GM19035 (cell line): Measurements from ENCODE around the gene DNAJB1.
"Not testable (repeated sequence)": the region's sequence is repeated elsewhere in the genome, so short reads cannot be mapped to it uniquely, and the experiment has no call there.

Source experiments
- ATAC-seq: cut with Tn5 transposase; IDR thresholded peaks from one replicate; pipeline ENCODE4 v1.9.1; 2021; ENCODE audit not compliant: unreplicated experiment

The DNAJB1 gene

GRCh38 chr19:14517840-14518505 is at the start of gene DNAJB1:
DNAJB1 (minus strand) TSS chr19:14518397; CDS start chr19:14518349, 48 bp downstream.
- ATAC-seq: peak; percentile 69

DNA sequence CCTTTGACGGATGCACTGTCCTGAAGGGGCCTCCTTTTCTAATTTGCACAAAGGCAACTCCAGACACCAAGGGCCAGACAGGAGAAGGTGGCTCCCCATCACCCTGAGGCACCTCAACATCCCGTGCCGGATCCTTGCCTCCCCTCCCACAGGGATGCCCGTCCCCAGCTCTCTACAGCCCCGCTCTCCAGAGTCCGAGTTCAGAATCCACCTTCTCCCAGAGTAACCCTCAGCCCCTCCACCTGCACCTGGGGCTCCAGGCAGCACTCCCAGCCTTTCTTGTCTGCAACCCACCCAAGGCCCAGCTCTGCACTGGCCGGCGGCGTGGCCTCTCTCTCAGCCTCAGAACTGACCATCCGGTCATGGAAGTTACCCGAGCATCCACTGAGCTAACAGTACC is 48.9 kb upstream of the DNAJB1 start:
- ATAC-seq: no peak

DNA sequence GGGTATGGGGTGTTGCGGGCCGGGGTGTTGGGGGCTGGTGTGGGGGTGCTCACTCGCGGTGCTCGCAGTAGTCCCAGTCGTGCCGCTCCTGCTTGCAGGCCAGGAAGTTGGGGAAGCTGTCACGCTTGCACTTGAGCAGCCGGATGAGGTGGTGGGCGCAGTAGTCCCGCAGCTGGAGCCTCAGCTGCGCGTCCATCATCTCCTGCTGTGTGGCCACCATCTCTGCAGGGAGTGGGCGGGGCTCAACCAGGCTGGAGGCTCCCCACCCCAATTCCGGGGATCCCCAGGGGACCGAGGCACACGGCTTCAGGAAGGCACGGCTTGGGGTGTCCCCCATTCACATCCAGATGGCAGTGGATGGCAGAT is 48.5 kb upstream of the DNAJB1 start:
- no peak for ATAC-seq

- ATAC-seq: no peak
Measured at GRCh38 chr19:14565765-14566711, 47.8 kb upstream of the DNAJB1 start.

DNA sequence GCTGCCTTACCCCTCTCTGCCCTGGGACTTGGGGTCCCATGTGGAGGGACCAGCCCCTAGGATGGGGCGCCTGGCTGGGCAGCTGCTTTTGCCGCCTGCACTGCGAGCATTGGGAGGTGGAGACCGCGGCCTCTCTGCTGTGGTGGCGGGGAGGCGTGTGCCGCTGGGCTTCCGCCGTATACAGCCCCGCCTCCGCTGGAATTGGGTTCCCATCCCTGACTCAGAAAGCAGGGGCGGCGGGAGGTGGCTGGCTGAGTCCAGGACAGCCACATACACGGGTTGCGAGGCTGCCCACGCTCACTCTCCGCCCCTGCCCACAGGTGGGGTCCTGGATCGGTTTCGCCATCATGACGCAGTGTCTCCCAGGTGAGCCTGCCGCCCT is 47.1 kb upstream of the DNAJB1 start:
- ATAC-seq: no peak

DNA sequence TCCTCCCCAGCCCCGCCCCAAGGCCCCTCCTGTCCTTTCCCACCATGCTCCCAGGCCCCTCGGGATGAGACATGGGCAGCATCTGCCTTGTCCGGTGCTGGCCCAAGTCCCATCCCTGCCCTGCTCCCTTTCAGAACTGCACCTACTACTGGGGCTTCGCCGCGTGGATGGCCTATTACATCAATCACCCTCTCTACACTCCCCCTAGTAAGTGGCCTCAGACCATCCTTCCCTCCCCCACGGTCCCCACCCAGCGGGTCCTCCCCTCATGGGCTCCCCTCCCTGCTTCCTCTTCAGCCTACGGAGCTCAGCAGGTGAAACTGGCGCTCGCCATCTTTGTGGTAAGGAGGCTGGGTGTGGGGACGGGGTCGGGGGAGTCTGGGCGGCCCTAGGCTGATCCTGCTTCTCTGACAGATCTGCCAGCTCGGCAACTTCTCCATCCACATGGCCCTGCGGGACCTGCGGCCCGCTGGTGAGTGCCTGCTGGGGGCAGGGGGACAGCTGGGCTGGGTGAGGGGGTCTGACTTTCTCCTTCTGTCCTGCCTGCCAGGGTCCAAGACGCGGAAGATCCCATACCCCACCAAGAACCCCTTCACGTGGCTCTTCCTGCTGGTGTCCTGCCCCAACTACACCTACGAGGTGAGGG is 46.6 kb upstream of the DNAJB1 start:
- ATAC-seq: not testable (repeated sequence)

GRCh38 chr19:14563989-14564651 is 45.9 kb upstream of the DNAJB1 start:
- no peak for ATAC-seq

DNA sequence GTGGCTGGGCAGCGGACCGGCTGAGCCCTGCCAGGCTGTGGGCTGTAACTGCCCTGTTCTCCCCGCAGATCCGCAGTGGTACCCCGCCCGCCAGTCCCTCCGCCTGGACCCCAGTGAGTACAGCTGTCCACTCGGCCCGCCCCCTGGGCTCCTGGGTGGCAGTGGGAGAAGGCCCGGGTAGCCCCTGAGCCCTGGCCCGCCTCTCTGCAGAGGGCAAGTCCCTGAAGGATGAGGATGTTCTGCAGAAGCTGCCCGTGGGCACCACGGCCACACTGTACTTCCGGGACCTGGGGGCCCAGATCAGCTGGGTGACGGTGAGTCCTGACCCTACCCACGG is 45.4 kb upstream of the DNAJB1 start:
- no peak for ATAC-seq

GRCh38 chr19:14562660-14563589 is 44.7 kb upstream of the DNAJB1 start:
- ATAC-seq: no peak

DNA sequence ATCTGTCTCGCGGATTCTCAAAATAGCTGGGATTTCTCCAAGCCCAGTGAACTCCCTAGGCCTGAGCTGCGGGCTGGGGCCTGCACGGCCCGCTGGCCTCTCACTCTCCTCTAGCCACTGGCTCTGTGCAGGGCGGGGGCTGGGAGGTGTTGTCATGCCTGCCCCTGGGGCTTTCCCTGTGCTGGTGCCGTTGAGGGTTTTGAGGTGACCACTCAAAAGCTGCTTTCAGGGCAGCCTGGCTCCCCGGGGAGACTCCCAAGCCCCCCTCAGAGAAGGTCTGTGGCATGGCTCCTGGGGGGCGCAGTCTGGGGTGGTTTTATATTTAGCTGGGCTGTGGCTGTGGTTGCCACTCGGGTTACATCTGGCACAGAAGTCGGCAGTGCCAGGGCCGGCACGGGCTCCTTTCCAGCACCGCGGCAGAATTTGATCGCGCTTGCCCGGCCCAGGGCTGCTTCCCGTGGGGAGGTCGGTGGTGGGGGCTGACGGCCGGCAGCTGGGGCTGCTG is 43.7 kb upstream of the DNAJB1 start:
- no peak for ATAC-seq

- ATAC-seq: no peak
Measured at GRCh38 chr19:14561249-14561648, 43.1 kb upstream of the DNAJB1 start.

- no peak for ATAC-seq
Measured at GRCh38 chr19:14560776-14561108, 42.5 kb upstream of the DNAJB1 start.

DNA sequence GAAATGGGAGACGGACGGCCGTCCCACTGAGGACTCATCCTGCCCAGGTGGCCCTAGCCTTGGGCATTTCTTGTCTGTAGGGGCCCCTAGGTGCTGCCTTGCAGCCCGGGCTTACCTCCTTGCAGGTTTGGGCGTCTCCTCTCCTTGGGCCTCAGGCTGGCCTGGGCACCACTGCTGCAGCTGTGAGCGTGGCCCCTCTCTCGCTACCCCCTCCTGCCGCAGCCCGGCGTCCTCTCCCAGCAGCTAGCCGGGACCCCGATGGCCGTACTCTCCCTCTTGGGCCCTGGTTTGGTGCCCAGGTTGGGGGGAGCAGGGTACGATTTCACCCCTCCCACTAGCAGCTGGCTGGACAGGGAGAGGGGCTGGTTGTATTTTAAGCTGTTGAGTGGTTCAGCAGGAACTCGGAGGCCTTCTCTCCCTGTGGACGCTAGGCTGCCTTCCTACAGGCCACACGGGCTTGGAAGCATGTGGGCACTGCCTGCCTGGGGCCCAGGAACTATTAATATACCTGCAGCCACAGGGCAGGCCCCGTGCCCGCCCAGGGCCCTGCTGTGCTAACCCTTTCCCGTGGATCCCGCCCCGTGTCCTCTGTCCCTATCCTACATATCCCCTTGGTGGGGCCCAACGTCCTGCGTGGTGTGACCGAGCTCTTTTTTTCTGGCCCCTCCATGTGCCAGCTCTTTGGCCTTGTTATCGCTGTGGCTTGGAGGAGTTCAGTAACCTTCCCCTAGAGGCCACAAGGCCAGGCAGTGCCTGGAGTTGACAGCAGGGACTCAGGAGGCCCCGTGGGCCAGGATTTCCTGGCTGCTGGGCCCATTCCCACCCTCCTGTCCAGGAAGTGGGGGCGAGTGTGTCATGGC is 41.9 kb upstream of the DNAJB1 start:
- no peak for ATAC-seq

DNA sequence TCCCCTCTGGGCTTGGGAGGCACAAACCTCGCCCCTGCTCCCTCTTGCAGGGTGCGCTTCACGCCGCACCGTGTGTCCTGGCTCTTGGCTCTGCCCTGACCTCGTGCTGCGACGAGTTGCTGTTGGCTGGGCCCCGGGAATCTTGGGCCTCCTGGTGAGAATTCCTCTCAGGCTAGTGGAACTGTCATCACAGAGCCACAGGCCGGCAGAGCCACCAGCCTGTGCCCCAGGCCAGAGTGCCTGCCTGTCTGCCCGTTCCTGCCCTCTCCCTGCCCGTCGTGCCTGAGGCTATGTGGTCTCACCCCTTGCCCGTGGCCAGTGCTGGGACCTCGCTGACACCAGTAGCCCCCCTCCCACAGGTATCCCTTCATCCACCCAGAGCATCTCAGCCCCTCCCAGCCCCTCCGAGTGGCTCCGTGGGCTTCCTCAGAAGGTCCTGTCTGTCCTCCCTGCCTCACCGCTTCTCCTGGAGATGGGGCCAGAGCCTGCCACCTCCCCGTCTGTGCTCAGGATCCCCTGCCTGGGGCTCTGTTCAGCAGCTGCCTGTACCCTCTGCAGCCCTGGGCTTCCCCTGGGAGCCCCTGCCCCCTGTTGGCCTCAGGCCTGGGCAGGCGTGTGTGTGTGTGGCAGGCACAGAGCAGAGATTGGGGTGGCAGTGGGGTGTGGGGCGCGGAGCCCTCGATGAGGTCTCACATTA is 40.3 kb upstream of the DNAJB1 start:
- ATAC-seq: no peak

- peak; percentile 55 for ATAC-seq
Measured at GRCh38 chr19:14556662-14557188, 38.5 kb upstream of the DNAJB1 start.

DNA sequence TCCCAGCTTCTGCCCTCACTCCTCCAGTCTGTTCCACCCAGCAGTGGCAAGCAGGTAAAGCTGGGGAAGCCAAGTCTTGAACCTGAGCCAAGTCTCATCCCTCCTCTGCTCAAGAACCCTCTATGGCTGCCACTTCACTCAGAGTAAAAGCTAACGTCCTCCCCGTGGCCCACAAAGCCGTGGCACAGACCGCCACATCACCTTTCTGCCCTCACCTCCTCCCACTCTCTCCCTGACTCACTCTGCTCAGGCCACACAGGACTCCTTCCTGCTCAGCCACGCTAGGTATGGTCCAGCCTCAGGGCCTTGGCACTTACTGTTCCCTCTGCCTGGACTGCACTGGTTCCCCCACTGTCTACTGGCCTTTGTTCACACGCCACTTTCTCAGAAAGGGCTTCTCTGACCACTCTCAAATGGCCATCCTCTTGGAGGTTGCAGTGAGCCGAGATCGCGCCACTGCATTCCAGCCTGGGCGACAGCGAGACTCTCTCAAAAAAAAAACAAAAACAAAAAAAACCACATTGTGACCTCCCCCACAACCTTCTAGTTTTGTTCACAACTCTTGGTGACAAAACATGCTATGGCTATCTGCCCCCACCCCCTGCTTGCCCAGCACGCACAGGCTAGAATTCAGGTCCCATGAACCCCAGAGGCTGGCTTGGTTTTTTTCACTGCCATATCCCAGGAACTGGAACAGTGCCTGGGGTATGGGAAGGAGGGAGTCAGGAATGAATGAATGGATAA is 37.9 kb upstream of the DNAJB1 start:
- ATAC-seq: no peak

- ATAC-seq: no peak
Measured at GRCh38 chr19:14554382-14554812, 36.2 kb upstream of the DNAJB1 start.

- no peak for ATAC-seq
Measured at GRCh38 chr19:14553939-14554243, 35.7 kb upstream of the DNAJB1 start.
